Measurements from ENCODE around the gene SCN8A.

SCN8A gene

DNA sequence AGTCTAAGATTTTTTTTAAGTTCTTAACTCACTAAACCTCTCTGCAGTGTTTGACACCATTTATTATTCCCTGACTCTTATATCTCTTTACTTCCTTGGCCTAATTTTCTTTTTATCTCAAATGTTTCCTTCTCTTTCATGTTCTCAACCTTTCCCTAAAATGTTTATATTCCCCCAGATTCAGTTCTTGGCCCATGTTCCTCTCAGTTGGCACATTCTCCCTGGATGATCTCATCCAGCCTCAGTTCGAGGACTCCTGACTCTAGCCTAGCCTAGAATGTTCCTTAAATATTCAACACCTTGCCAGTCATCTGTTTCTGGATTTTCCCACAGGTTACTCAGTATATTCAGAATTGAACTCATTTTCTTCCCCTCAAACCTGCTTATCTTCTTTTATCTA lies 81.3 kb downstream of the SCN8A start:
- DNase-seq, result no peak

DNA sequence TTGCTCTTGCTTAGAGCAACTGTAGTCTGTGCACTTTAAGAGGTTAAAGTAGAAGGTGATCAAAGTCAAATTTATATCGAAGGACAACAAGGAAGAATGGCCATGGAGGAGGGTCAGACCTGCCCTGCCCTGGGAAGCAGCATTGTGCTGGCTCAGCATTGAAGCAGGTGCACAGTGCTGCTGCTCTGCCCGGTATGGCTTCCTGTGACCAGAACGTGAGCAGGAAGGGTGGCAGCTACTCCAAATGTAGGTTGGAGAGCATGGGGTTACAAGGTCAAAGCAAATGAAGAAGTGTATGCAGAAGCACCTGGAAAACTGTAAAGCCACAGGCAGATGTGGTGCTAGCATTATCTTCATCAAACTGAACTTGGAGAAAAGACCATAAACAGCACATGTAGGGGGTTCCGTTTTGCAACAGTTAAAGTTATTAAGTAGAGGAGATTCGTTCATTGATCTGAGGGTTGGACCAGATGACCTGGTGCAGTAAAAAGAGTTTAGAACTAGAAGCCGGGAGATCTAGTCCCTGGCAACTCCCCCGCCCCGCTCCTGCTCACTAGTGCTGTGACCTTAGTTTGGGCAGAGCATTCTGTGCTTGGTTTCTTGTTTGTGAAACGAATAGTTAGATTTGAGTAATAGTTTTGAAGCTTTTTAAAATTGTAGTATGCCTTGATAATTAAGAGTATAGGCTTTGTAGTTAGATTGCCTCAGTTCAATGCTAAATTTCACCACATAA lies 84.2 kb downstream of the SCN8A start:
- no peak for DNase-seq

DNA sequence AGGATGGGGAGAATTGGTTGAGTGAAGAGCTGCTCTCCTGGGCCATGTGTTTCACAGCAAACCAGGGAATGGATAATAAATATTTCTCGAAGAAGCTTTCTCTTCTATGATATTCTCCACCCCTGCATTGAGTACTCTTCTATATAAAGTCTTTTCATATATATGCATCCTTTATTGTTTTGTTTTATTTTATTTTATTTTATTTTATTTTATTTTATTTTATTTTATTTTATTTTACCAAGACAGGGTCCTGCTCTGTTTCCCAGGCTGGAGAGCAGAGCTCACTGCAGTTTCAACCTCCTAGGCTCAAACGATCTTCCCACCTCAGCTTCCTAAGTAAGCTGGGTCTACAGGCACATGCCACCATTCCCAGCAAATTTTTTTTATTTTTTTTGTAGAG lies 85.8 kb downstream of the SCN8A start:
- DNase-seq, result no peak

DNA sequence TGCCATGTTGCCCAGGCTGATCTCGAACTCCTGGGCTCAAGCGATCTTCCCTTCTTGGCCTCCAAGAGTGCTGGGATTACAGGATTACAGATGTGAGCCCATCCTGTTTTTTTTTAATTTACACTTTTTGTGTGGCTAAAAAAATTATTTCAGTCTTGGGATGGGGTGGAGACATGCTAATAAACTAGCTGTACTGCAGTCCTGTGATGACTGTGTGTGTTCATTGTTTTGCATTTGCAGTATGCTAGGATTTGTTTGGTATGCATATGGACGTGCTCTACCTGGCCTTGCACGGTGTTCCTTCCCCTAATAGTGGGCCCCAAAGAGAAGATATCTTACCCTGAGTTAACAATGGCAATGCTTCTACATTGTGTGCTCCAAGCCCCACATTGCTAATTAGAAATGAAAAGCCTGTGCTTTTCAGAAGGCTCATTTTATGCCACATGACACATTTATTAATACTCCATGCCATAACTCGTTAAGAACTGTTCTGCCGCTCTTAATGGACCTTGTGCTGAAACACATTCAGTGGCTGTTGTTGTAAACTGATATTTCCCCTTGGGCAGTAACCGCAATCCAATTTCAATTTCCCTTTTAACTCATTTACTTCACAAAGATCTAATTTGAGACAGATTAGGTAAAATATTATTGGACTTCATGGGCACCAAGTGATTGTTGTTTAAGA lies 86.4 kb downstream of the SCN8A start:
- no peak for DNase-seq

DNA sequence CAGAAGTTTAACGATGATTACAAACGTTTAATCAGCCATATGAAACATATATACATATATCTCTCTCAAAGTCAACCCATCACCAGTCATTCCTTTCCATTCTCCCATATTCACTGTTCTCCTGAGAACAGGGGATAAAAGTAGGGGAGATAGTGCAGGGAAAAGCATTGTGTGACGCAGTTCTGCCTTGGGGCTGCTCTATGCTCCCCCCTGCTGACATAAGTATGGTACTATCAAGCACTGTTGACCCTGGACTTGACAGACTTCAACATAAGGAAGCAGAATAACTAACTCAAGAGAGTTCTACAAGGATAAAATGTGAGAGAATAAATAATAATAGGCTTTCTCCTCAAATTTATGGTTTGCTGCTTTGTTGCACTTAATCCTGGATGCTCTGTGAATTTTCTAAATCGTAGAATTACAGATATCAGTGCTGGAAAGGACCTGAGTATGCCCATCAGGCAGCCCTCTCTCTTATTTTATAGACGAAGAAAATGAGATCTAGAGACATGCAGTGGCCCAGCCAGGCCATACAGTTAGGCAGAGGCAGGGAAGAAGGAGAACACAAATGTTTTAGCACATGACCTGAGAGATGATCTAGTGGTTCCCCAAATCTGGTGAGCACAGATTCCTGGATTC lies 87.2 kb downstream of the SCN8A start:
- DNase-seq, result peak; percentile 39 to 61

DNA sequence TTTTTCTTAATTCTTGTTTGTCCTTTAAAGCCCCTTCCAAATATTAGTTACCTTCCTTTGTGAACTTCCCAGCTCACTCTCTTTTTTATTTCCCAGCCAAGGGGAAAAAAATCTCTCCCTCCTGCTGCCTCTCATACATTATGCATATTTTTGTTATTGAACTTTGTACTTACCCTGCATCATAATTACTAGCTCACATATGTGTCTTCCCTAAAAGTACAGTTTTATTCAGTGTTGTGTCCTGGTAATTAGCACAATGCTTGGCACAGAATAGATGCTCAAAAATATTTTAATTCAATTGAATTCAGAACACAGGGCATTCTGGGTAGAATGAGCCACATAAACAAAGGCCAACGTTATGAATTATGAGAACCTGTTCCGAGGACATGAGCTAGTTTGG lies 91.9 kb downstream of the SCN8A start:
- no peak for DNase-seq

DNA sequence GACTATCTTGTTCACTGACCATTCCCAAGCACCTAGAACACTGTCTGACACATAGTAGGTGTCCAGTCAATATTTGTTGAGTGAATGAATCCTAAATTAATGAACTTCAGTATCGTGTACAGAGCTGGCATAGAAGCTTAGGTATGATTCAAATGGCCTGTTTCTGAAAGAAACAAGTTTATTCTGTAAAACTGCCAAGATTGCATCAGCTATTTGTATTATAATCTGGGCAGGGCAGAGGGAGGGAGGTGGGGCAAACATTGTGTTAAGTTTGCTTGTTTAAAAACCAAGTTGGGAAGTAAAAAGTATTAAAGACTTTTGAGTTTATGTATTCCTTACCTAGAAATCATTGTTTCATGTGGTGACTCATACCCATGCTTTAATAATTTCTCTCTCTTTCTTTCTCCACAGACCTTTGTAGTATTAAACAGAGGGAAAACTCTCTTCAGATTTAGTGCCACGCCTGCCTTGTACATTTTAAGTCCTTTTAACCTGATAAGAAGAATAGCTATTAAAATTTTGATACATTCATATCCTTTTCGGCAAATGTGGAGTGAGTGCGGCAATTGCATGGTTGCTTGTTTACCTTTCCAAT lies 92.8 kb downstream of the SCN8A start:
- DNase-seq, result no peak

DNA sequence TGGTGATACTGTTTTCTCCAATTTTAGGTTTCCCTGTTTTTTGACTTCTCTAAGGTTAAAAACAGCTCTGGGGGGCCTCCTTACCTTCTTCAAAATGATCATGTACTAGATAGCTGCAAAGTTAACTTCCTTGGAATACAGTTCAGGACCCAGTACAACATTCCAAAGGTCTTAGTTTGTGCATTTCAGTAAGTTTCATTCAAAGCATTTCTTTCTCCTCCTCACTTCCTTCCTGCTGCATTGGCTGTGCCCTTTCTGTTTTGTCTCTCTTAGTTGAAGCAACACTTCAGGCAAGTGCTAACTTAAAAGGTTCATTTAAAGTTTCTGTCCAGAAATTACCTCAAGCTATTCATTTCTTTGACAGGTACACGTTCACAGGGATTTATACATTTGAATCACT lies 95.7 kb downstream of the SCN8A start:
- DNase-seq, result no peak

DNA sequence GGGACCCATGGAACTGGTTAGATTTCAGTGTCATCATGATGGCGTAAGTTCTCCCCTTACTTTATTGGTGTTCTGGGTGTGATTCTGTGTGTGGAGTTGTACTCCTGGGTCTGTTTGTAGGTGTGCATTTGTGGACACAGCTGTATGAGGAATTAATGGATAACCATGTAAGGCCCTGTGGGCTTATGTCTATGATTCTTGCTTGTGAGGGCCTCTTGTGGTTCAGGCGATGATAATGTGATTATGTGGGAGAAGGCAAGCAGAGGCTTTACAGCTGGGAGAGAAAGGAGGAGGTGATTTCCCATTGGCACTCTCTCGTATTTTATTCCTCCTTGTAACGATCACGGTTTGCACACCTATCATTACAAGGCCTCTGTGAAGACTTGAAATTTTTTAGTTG lies 96.1 kb downstream of the SCN8A start:
- no peak for DNase-seq

DNA sequence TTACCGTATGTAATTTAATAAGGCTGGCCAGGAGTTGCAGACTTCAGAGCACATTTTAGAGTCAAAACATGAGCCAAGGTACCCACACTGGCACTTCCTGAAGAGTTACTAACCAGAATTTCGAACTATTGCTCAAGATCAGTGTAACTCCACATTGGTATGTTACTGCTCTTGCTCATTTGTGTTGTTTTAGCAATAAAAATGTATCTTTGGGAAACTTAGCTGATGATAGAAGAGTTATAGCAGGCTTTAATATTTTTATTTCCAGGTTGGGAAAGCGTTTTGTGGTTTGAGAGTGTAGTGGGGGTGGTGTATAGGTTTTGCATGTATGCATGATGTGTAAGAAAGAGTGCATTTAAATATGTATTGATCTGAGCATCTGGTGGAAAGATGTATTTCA lies 96.6 kb downstream of the SCN8A start:
- DNase-seq, result no peak

DNA sequence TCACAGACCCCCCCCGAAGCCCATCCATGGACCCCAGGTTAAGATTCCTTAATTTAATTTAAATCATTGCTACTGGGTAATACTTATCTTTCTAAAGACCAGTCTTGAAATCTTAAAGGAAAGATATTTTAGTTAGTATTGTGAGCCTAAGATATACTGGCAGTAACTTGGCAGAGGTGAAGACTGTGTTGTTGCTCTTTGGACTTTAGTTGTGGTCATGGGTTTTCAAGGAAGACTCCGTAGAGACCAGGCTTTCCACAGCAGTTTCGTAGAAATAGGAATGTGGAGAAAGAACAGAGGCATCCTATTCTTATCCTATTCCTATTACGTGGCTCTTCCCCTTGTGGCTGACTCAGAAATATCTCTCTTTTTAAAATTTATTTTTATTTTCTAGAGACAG lies 99.0 kb downstream of the SCN8A start:
- DNase-seq, result no peak

DNA sequence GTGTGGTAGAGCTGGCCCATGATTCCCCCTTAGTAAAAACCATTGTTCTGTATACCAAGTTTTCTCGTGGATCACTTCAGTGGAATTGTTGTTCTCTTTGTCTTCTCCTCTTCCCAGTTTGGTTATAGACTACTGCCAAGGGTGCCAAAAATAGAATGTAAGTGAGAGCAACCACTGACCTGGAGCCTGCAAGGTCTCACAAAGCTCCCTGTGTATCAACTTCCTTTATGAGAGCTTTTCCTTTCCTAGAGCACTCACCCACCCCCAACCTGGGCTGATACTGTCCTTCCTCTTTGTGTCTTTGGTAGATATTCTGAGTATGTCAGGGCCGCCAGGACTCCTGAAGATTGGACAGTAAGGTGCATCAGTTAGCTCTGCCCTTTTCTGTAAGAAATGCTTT lies 101.0 kb downstream of the SCN8A start:
- DNase-seq, result no peak

DNA sequence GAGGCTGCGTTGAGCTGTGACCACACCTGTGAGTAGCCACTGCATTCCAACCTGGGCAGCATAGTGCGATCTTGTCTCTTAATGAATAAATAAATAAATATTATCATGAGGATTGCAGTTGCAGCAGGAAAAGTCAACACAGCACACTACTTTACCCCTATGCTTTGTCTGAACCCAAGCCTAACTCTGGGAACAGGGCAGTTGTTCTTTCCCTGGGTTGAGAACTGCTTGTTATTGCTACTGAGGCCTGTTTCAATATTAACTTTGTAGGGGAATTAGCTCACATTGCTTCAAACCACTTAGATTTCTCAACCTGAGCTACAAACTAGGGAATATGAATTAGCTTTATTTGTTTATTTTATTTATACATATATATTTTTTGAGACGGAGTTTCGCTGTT lies 102.5 kb downstream of the SCN8A start:
- no peak for DNase-seq

DNA sequence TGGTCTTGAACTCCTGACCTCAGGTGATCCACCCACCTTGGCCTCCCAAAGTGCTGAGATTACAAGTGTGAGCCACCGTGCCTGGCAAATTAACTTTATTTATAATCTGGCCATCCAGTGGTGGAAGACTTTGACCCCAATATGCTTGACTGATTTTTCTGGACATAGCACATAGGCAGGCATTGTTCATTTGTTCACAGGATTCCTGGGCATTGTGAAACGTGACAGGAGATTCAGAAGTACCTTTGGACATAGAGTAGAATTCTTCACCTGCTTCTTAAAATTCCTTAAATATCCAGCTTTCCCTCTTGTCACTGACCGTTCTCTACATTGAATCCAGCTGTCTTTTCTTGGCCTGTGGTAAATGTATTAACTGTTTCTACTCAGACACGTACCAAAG lies 103.1 kb downstream of the SCN8A start:
- DNase-seq, result no peak

DNA sequence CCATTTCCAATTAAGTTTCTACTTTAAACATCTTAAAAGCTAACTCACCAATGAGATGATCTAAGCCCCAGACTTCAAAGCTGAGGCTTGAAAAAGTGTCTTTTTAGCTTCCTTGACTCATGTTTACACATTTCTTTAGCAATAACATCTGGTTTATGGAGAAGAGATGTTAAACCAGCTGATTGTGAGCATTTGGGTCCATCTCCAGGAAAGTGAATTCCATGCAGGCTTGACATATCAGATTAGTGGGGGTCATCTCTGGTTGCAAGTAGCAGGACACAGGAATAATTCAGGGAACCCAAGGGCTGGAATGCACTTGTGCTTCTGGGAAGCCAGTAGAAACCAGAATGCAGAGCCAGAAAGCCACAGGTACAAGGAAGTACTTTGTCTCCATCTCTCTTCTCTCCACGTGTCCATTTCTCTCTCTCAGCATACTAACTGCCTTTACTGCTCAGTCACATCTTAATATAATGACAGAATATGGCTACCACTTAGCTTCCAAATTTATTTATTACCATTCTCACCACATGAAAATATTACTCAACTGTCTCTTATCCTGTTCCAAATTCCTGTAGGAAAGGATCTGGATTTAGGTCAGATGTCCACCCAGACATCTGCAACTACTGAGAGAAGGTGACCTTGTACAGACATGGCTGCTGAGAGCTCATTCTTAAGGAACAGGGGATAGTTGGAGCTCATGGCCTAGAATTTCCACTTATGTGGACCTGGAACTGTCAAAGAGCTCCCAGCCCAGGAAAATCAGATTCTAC lies 104.4 kb downstream of the SCN8A start:
- DNase-seq, result no peak

DNA sequence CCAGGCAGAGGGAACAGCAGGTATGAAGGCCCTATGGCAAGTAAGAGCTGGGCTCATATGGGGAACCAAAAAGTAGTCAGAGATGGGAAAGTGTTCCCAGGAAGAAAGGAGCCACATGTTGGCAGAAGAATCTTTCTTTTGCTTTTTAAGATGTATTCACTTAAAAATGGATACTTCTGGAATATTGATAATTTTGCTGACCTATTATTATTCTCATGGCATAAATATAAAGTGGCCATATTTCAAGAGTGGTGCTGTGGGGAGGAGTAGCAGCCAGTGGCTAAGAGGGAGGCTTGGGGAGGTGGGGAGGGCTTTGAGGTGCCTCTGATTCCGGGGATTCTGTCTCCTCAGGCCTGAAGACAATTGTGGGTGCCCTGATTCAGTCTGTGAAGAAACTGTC lies 108.2 kb downstream of the SCN8A start:
- no peak for DNase-seq

DNA sequence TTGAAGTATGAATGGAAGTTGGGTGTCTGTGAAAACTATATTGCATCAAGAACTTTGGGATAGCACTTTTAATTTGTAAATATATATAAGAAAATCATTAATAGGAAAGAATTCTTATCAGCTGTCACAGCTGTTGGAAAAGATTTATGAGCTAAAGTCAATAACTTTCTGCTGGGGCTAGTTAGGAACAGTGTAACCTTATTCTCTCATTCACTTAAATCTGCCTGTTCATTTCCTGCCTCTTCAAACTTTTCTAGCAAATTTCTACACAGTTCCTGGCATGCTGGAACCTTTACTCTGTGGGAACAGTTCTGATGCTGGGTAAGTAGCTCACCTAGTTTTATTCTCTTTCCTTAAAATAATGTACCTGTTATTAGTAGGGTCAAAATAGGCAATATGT lies 109.9 kb downstream of the SCN8A start:
- no peak for DNase-seq

DNA sequence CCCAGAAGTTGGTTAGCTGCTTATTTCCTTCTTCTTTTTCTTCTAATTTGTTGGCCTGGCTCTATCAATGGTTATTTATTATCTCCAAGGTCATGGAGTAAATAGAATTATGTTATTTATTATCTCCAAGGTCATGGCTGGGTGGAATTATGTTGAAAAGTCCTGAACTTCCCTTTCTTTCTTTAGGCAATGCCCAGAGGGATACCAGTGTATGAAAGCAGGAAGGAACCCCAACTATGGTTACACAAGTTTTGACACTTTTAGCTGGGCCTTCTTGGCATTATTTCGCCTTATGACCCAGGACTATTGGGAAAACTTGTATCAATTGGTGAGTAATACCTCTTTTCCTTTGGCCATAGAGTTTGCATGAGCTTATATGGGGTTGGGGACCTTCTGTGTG lies 111.6 kb downstream of the SCN8A start:
- DNase-seq, result no peak

DNA sequence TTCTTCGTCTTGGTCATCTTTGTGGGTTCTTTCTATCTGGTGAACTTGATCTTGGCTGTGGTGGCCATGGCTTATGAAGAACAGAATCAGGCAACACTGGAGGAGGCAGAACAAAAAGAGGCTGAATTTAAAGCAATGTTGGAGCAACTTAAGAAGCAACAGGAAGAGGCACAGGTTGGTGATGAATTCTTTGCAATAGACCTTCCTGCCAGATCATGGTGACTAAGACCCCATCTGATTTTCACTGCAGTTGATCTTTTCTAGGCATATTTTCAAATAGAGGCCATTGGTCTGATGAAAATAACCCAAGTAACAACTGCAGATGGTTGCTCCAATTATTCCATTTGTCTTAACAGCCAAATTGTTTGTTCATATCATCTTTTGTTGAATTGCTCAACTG lies 114.4 kb downstream of the SCN8A start:
- DNase-seq, result no peak

DNA sequence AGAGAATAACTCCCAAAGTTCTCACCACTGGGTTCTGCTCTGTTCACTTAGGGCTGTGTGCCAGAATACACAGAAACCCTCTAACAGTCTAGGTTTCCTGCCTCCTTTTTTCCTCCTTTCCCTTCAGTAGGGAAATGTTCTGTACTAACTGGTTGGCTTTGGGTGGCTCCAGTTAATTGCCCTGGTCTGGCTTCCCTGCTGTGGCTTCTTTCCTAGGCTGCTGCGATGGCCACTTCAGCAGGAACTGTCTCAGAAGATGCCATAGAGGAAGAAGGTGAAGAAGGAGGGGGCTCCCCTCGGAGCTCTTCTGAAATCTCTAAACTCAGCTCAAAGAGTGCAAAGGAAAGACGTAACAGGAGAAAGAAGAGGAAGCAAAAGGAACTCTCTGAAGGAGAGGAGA lies 115.2 kb downstream of the SCN8A start:
- DNase-seq, result no peak

DNA sequence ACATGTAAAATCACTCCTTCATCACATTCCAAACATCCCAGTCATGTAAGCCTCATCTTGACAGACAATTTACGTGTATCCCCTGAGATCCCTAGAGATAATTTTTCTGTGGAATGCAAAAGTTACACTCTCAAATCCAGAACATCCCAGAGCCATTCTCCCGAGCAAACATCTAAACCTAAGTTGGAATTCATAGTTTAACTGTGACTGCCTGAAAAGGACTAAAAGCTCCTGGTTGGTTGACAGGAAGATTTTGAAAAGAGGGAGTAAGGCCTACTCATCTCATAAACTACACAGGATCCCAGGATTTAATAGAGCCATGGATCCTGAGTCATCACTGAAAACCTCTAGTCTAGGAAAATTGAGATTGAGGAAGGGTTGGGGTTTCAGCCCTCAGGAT lies 123.6 kb downstream of the SCN8A start:
- no peak for DNase-seq

DNA sequence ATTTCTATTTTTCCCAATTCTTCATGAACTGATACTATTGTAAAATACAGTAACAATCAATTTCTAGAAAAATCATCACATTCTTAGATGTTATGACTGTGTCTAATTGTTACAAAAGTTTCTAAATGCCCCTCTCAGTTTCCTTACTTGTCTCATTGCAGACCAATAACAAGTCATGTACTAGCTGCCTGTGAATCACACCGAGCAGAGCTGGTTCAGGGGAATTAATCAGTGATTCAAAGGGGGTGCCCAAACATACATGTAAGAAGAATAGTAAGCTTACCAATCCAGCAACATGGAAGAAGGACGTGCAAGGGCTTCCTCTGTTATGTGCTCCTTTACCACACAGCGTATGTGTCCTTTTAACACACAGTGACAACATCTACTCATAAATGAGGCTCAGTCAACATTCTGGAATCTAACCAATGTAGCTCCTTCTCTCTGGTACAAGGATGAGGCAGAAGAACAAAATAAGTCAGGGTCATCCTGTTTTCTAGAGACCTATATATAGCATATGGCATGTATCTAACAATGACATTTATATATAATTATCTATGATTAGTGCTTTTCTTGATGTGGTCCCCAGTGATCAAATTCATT lies 126.4 kb downstream of the SCN8A start:
- DNase-seq, result no peak
